Posterior vena cava (tissue), 2 donors: ENCODE data around the gene KCNQ1. TPM values are rescaled to one million over a fixed set of nuclear protein-coding genes. Genes with fewer than 3 reads are reported as not detected.
A peak's percentile ranks its signal among the peaks of the same experiment; 100 is the strongest.

ENCODE experiments used
- DNase-seq: peaks from one replicate; pipeline ENCODE4 v3.0.0-alpha.2; 2020; ENCODE audit warnings: low spot score
- intact Hi-C, 2 donors: fragments of 100-400 bp; cut with DNase I; formaldehyde crosslinking; loops; one replicate each; pipeline versions ENCODE4 v1.14.1 to v1.14.2; 2022 to 2023
- total RNA-seq, 2 donors: library from RNA; stranded (reverse); fragmentation: NEBNext Ultra II Directional; extraction: Animal tissue kit (Norgen Biotek cat#: 25700); gene quantifications; one replicate each; pipeline ENCODE4 v1.2.1, GENCODE V29; 2021
- donor health status: DM: yes; HTN: yes; CAD: no.
- donor health status: DM: yes; HTN: yes; CAD: no.

The KCNQ1 gene
- total RNA-seq, 2 donors from 2014 or later: 4.7 to 7.2 TPM

DNA sequence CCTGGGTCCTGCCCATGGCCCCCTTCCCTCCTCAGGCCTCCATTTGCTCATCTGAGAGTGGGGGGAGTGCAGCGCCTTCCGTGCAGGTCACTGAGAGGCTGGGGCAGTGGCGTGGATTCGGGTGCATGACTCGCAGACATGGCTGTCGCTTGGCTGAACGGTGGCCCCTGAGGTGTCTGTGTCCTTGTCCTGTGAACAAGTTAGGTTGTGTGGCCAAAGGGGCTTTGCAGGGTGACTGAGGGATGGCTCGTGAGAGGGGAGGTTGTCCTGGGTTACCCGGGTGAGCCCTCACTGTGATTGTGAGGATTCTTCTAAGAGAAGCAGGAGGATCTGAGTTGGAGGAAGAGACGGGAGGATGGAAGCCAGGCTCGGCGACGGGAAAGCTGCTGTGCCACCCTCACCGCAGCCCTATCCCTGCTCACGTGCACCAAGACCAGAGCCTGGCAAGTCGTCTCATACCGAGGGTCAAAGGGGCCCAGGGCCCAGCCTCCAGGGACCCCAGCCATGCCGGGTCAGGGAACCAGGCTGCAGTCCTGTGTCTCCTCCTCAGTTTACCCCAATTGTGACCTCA lies 79.1 kb downstream of the KCNQ1 start:
- DNase-seq: peak; percentile 64
- intact Hi-C loops: no loop called here

DNA sequence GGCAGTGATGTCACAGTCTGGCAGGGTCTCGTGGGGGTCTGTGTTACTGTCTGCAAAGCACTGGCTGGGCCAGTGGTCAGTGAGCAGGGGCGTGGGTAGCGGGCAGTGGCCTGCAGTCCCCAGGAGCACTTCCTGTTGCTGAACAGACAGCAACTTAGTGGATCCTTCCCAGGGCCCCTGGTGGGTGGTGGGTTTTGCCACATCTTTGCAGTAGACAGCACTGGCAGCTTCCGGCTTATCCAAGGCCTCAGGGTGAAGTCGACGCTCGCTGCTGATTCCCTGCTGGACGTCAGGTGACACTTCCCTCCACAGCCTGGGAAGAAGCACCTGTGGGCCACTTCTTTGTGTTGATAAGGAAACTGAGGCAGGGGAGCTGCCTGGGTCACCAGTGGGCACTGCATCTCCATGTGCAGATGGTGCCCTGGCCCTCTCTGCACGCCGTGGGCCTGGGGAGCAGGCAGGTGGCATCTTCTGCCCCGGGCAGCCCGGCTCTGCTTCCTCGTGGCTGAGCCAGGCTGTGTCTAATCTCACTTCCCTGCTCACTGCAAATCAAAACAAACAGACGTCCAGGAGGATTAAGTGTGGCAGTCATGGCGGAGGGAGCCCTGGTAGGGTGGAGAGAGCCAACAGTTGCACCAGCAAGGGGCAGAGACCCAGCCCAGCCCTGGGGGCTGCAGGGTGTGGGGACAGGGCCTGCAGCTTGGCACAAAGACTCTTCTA lies 79.8 kb downstream of the KCNQ1 start:
- DNase-seq: peak; percentile 67
- intact Hi-C loops: loop anchor here in 1 of 2 donors (5.0 kb wide), 1 partner anchor 473 kb away; no protein-coding TSS in a partner anchor

DNA sequence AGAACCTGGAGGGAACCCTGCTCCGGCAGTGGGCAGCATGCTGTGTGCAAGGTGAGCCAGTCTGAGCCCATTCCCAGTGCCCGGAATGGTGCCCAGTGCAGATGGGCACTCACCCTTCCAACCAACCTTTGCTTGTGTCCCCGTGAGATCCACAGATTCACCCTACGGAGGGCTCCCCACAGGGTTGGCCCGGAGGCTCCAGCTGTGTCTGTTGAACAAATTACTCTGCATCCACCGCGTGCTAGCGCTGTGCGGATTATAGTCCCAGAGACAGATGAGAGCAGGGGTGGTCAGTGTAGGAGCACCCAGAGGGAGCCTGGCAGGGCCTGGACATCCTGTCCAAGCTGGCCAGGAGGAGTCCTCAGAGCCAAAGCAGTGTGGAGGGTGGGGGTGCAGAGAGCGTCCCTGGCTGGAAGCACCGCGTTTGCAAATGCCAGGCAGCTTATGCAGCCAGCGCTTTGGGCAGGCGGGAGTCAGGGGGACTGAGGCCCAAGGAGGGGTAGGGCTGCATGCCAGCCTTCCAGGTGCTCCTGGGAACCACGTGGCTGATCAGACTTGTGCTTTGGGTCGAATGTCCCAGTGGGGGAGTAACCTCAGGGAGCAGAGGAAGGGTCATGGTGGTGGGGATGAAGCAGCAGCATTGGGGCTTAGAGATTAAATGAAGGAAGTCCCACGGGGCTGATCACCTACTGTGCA lies 80.5 kb downstream of the KCNQ1 start:
- DNase-seq: peak; percentile 82
- intact Hi-C loops: loop anchor here in 1 of 2 donors (5.0 kb wide), 1 partner anchor 472 kb away; no protein-coding TSS in a partner anchor

DNA sequence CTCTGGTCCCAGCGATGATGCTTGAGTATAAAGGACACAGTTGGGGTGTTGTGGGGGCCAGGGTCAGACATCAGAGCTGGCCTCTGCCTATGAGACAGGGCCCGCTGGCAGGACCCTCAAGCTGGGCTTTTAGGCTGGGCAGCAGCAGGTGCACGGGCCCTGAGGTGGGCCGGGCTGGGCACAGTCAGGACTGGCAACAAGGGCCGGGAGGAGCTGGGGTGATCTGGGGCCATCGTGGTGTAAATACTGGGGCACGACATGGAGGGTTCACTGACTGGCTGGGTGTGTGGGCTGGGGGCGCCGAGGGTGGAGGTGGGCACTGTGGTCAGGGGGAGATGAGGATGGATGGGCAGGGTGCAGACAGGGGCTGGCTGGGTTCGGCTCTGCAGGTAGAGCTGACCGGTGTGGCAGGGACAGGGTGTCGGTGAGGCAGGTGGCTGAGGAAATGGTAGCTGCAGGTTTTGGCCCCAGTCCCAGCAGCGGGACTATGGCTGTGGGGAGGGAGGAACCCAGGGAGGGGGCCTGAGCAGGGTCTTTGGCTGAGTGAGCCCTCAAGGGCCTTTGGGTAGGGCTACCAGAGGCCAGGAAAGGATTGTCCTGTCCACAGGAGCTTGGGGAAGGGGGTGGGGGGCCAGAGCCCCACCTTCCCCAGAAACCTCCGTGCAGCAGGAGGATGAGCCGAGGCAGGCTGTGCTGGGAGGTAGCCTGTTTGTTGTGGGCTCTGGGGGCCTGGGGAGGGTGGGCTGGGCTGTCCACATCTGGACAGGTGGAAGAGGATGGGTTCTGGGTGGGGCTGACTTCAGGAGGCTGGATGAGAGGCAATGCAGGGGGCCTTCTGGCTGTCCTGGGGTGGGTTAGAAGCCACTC lies 81.4 kb downstream of the KCNQ1 start:
- peak; percentile 79 for DNase-seq
- intact Hi-C loops: loop anchor here in 1 of 2 donors (5.0 kb wide), 1 partner anchor 471 kb away; no protein-coding TSS in a partner anchor

DNA sequence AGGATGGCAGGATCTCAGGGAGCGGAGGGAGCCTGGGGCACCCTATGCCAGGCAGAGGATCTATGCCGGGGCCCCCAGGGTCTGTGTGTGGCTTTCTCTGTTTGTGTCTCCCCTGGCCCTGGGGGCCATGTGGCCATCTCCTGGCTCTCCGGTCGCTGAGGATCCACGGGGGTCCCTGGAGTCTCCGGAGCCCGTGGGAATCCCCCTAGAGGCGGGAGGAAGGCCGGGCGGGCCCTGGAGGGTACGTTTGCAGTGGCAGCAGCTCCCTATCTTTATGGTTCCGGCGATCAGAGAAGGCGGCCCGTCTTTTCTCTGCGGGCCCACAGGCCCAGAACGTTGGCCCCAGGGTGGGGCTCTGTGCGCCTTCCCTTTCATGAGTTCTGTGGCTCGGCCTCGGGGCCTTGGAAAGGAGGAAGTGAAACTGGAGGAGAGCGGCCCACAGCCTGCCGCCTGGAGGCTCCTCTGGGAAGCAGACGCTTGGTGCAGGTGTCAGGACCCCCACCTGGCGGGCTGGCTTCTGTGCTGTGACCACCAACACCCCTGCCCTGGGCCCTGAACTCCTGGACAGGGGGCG lies 82.1 kb downstream of the KCNQ1 start:
- DNase-seq: peak; percentile 84
- intact Hi-C loops: loop anchor here in 1 of 2 donors (5.0 kb wide), 1 partner anchor 470 kb away; no protein-coding TSS in a partner anchor

DNA sequence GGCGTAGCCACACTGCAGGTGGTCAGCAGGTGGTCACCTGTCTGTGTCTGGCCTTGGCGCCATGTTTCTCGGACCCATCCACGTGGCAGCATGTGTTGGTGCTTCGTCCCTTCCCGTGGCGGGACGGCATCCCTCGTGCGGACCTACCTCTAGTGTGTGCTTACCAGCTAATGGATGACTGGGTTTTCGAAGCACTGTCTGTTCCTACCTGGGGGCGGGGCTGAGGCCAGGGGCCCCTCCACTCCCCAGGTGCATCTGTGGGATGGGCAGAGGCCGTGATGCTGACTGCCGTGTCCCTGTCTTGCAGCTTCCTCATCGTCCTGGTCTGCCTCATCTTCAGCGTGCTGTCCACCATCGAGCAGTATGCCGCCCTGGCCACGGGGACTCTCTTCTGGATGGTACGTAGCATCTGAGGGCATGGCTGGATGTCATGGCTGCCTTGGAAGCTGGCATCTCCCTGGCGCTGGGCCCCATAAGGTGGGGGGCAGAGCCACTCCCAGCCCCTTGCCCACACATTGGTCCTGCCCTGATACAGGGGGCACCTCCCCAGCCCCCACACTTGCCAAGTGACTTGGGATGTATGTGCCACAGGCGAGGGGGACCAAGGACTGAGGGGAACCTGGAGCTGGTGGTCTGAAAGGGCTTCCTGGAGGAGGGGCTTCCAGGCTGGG lies 82.9 kb downstream of the KCNQ1 start:
- intact Hi-C loops: loop anchor here in 1 of 2 donors (5.0 kb wide), 1 partner anchor 470 kb away; no protein-coding TSS in a partner anchor
- peak; percentile 59 for DNase-seq

DNA sequence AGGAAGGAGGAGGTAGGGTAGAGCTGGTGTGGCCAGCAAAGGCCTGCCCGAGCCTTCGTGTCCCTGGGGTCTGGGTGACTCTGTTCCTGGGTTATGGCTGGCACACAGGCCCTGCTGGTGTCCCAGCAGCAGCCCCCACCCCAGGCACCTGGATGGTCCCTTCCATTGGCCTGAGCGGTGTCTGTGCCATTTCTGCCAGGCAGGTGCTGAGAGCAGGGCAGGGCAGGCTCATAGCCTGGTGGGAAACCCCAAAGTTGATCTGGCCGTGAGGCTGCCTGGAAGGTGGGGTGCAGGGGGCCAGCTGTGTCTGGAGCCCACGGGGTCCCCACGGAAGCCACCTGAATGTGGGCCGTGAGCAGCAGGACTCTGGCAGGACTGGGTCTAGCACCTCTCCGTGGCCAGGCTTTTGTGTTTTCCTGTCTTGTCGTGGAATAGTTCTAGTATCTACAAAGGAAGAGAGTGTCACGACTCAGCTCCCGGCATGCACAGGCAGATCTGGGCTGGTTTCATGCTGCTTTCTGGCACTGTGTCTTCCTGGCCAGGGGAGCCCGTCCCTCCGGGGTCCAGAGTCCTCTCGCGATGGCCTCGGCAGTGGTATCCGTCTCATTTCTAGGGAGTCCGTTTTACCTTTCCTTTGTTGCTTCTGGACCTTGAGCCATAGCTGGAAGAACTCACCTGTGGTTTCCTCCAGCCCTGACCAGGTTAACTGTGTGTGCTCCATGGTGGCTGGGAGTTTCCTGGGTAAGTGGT lies 83.7 kb downstream of the KCNQ1 start:
- DNase-seq: peak; percentile 76
- intact Hi-C loops: loop anchor here in 1 of 2 donors (5.0 kb wide), 1 partner anchor 469 kb away; no protein-coding TSS in a partner anchor

DNA sequence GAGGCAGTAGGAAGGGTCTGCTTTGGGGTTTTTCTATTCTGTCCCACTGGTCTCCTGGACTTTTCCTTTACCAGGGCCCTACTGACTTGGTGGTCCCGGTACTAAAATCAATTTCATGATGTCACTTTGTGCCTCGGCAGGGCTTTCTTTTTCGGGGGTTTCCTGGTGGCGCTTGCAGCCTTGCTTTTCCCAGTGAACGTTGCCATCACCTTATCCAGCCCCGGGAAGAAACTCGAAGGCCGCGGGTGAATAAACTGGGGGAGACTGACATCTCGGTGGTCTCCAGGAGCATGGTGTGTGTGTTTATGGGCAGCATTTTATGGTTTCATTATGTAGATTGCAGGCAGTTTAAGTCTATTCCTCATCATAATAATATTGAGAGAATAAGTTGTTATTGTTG lies 84.4 kb downstream of the KCNQ1 start:
- peak; percentile 25 for DNase-seq
- intact Hi-C loops: loop anchor here in 1 of 2 donors (5.0 kb wide), 1 partner anchor 468 kb away; no protein-coding TSS in a partner anchor

DNA sequence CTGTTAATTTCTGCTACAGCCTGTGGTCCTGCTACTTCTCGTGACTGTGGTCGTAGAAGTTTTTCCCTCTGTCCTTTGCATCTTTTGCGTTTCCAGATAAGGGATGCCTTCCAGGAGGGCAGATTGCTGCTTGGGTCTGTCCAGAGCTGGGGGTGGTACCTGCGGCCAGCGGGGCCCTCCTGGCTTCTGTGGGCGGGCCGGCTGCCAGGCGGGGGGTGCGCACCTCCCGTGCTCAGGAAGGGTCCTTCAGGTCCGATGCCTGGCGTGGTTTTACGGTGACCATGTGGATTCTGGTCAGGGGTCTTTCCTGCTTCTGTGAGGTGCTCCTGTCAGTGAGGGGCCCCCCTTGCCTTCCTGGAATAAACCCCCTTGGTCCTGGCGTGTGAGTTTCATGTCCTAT lies 84.8 kb downstream of the KCNQ1 start:
- intact Hi-C loops: loop anchor here in 1 of 2 donors (5.0 kb wide), 2 partner anchors 102 to 468 kb away; no protein-coding TSS in a partner anchor
- peak; percentile 48 for DNase-seq

DNA sequence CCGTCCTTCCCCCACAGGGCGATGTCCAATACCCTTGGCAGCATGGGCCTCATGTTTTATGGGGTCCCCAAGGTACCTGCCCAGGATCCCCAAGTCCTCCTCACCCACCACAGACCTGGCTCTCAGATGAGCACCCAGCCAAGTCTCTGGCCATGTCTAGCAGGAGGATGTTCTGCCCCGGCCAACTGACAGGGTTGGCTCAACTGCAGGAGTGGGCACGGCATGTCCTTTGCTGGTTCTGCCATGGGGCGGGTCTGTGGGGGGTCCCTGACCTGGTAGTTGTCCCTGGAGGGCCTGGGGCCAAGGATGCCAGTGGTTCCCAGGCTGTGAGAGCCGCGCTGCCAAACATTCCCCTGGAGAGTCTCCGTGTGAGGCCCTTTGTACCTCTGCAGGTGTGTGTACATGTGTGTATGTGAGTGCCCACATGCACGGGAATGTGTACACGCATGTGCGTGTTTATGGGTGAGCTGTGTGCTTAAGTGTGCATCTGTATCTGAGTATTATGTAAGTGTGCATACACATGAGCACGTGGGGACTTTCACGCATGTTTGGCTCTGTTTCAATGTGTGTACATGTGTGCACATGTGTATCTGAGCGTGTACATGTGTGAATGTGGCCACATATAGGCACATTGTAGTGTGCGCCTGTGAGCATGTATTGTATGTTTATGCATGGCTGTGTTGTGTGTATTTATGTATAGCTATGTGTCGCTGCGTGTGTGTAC lies 85.5 kb downstream of the KCNQ1 start:
- intact Hi-C loops: loop anchor here in 1 of 2 donors (5.0 kb wide), 1 partner anchor 103 kb away; no protein-coding TSS in a partner anchor
- DNase-seq: peak; percentile 77

DNA sequence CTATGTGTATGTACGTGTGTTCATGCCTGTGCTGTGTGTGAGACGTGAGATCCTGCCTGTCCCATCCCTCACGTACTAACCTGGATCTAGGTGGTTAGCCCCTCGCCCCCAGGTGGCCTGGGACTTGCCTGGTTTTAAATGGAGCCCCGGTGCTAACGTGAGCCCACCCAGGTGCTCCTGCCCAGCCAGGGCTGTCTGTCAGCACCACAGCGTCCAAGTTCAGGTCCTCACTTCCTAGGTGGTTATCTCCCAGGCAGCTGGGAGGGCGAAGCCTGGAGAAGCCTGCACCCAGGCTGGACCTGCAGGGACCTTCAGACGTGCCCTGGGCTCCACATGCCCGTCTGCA lies 86.0 kb downstream of the KCNQ1 start:
- intact Hi-C loops: loop anchor here in 1 of 2 donors (1.0 to 5.0 kb wide), 2 partner anchors 104 to 227 kb away; no protein-coding TSS in a partner anchor

DNA sequence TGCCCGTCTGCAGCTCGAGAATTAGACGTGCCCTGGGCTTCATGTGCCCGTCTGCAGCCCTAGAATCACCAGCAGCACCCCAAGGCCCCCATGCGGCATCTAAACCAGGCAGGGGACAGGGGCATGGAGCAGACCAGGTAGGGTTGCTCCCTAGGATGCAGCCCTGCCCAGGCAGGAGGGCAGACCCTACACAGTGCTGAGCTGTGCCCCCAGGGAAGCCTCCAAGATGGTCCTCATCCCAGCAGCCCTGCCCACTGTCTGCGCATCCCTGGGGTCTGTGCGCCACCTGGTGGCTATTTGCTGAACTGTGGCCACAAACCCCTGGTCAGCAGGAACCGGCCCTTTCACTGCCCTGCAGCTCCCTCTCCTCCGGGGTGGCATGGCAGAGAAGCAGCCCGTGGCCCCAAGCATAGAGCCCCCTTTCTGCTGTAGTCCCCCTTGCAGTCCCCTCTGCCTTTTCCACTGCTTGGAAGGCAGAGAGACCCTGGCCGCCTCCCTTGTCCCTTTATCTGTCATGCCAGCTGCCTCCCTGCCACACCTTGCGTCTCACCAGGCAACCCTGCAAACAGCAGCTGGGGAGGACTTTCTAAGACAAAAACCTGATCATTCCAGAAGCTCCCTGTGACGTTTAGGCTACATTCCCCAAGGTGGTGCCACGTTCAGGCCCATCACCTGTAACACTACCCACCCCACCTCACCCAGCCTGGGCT lies 86.6 kb downstream of the KCNQ1 start:
- peak; percentile 91 for DNase-seq
- intact Hi-C loops: loop anchor here in 1 of 2 donors (1.0 to 5.0 kb wide), 2 partner anchors 104 to 227 kb away; no protein-coding TSS in a partner anchor

More for the DNA sequence above, 86.0 kb downstream of the KCNQ1 start:
- peak; percentile 62 for DNase-seq

DNA sequence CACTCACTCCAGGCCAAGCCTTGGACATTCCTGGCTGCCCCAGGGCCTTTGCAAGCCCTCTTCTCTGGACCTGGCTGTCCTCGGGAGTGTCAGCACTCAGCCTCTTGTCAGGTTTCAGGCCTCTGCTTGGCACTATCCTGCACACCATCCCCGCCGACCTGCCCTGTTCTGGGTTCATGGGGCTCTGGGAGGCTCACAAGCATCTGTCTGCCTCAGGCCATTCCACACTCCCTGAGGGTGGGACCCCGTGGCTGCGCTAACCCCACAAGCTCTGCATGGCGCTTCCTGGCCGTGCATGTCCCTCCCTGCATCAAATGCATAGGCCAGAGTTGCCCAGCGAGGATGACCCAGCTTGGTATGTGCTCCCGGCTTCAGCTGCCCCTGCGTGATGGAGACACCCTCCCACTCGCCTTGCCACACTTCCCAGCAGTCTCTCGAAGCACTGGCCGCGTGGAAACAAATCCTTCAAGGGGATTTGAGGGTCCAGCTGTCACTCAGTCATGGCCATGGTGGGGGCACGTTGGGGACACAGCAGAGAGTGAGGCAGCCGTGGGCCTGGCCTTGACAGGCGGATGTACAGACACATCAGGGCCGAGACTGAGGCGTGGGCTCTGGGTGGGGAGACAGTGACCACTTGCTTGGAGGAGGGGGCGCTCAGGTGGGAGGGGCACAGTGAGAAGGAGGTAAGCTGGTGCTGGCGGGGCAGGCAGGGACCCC lies 87.3 kb downstream of the KCNQ1 start:
- intact Hi-C loops: loop anchor here (1.0 to 5.0 kb wide), 3 partner anchors 105 to 359 kb away; no protein-coding TSS in a partner anchor
- peak; percentile 81 for DNase-seq

DNA sequence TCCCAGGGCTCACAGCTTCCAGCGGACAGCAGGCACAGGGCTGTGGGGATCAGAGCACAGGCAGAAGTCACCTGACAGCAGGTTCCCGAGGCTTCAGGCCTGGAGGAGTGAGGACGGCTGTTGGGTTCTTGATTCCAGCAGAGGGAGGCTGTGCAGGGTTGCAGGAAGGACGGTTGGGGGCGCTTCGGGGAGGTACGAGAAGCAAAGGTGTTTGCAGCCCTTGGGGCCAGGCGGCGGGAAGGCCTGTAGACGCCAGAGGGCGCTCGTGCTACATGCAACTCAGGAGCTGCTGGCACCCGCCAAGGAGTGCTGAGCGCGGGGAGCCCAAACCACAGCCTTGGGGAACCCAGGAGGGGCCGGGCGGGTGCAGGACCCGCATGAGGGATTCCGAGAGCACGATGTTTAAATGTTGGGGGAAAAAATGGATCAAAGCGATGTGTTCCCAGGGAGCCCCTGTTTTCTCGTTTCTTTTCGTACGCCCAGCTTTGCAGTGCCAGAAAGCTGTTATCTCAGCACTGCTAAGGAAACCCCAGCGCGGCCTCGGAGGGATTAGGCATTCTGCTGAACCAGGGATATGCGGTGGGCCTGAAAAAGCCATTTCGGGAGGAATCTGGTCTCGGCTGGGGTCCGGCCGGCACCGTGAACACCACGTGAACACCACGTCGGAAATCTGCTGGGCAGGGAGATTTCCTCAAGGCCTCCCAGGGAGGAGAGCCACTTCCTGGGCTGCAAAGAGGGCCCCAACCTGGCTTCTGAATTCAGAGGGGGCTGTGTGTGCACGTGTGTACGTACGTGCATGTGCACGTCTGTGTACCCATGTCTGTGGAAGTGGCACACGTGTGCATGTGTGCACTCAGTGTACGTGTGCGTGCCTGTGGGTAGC lies 88.1 kb downstream of the KCNQ1 start:
- intact Hi-C loops: loop anchor here (2.0 to 5.0 kb wide), 2 partner anchors 106 to 358 kb away; no protein-coding TSS in a partner anchor

More for the DNA sequence above, 88.1 kb downstream of the KCNQ1 start:
- DNase-seq: peak; percentile 97
